ENCODE measurements around the gene SYNGR3. TPM values are rescaled to one million over a fixed set of nuclear protein-coding genes. Genes with fewer than 3 reads are reported as not detected.

SYNGR3 gene, protein sequence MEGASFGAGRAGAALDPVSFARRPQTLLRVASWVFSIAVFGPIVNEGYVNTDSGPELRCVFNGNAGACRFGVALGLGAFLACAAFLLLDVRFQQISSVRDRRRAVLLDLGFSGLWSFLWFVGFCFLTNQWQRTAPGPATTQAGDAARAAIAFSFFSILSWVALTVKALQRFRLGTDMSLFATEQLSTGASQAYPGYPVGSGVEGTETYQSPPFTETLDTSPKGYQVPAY
- total RNA-seq: 1.1 and 4.4 TPM in 2 replicates

GRCh38 chr16:1989209-1990100 is at the start of gene SYNGR3:
Gene SYNGR3, plus strand, starts transcription at chr16:1989970. Its CDS starts 133 bp downstream, at chr16:1990103.

DNA sequence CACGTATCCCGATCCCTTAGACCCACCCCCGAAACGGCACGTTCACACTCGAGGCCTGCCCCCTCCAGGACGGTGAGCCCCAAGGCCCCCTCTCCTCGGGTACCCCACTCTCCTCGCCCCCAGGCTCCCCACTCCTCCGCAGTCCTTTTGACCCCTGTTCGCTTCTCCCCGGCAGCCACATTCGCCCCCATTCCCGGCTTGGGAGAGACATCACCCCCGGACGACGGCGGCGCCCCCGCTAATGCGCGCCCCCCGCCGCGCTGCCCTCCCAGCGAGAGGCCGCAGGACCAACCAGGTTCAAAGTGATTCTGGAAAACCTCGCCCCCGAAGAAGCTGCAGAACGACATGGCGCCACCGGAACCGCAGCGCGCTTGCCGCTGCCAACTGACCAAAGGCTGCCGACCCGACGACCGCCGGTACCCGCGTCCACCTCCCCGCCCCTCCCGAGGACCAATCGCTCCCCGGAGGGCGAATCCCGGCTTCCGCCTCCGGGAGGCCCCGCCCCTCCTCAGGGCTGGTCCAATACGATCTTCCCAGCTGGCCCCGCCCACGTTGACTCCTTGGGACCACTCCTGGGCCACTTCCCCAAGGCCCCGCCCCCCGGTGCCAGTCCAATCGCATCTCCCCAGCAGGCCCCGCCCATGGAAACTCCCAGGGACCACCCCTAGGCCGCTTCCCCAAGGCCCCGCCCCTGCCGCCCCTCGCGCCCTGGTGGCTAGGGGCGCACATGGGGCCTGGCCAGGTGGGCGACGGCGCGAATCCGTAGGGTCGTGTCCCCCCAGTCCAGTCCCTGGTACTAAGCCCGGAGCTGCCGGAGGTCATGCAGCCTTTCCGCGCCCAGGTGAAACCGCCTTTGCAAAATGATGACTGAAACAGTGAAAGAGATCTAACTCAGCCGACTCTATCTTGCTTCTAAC is 46.7 kb upstream of the SYNGR3 start, which contains the start of gene MSRB1:
TSS of gene MSRB1 (minus strand) at position 390 of the 917 bp plus-strand sequence. CDS start at position 347, 43 bp downstream.

DNA sequence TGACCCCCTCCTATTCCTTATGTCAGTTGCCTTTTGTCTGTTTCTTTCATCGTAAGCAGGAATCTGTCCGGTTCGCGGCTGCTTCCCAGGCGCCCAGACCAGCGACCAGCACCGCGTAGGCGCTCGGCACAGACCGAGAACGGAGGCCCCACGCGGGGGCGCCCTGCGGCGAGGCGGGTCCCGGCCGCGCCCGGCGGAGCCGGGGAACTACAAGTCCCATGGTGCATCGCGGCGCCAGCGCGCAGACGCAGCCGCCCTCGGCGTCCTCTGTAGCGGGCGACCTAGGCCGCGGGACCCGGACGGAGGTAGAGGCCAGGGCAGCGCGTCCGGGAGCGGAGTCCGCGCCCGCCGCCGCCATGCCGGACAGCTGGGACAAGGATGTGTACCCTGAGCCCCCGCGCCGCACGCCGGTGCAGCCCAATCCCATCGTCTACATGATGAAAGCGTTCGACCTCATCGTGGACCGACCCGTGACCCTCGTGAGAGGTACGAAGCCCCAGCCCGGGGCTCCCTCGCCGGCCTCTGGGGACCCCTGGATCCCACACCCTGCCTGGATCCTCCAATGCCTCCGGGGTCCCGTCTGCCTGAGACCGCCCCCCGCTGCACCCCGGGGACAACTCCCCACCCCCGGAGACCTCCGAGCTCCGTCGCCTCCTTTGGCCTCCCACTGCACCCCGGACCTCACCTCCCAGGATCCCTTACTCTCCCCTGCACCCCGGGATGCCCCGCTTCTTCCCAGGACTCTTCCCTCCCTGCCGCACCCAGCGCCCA is 30.3 kb upstream of the SYNGR3 start, which contains the start of gene NDUFB10:
TSS of gene NDUFB10 (plus strand) at position 270 of the 771 bp plus-strand sequence. CDS start at position 357, 87 bp downstream.

GRCh38 chr16:1964506-1965395 is 25.0 kb upstream of the SYNGR3 start, which contains the start of gene RPS2:
Gene RPS2, minus strand, starts transcription at chr16:1964826. Its CDS starts 201 bp downstream, at chr16:1964625.

GRCh38 chr16:1966460-1966859 is 23.3 kb upstream of the SYNGR3 start, which contains the start of gene RNF151:
Gene RNF151, plus strand, starts transcription at chr16:1966856. Its CDS starts 26 bp downstream, at chr16:1966882.

GRCh38 chr16:1971796-1972489 is 17.8 kb upstream of the SYNGR3 start, which contains the start of gene TBL3:
Gene TBL3, plus strand, starts transcription at chr16:1972053. Its CDS starts 112 bp downstream, at chr16:1972165.

GRCh38 chr16:1981398-1981836 is 8.4 kb upstream of the SYNGR3 start, which contains the start of gene NOXO1:
Gene NOXO1, minus strand, starts transcription at chr16:1981469. Its CDS starts 290 bp downstream, at chr16:1981179.

DNA sequence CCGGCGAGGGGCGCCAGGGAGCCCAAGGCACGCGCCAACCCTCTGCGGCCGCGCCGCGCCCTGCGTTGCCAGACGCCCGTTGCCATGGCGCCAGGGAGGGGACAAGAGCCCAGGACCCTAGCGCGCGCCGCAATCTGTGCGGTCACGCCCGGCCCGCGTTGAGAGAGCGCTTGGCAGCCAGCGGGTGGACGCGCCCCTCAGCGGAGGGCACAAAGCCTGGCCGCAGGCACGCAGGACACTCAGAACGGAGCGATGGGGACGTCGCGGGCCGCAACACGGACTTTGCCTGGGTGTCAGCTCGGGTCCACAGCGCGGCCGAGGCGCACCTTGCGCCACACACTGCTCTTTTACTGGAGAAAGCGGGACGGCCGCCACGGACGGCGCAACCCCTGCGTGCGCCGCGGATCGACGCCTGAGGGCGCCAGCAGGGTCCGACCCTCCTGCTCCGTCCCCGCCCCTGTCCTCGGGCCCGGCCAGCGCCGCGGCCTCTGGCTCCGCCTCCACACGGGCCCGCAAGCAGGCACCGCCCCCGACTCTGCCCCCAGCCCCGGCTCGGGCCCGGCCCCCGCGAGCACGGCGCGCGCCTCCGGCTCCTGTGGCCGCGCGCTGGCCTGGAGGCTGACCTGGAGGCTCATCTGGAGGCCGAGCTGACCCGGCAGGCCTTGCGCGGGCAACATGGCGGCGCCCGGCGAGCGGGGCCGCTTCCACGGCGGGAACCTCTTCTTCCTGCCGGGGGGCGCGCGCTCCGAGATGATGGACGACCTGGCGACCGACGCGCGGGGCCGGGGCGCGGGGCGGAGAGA is 6.0 kb upstream of the SYNGR3 start, which contains the start of gene GFER:
TSS of gene GFER (plus strand) at position 650 of the 803 bp plus-strand sequence. CDS start at position 676, 26 bp downstream.

DNA sequence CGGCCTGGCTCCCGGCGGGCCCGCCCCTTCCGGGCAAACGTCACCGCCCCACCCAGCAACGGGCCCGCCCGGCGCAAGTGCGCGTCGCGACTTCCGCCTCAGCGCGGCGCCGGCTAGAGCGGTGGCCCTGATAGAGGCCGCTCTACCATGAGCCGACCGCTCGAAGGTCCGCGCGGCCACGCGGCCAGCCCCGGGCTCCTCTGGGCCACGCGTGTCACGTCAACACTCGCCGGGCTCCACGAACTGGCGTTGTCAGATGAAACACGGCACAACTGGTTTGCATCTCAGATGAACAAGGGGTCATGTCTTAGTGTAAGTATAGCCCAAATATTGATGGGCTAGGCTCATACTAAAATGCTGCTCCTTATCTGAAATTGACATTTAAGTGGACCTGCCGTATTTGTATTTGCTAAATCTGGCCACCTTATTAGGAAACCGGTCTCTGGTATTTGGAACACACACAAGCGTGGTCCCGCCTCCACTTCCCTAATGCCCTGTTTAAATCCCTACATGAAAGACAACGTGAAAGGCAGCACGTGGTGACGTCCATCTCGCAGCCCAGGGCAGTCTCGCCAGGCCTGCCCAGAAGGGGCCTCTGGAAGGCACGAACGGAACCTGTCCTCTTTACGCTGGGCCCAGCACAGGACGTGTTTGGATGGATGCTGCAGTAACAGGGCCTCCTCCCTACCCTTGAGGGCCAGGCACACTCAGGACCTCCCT is 20.2 kb downstream of the SYNGR3 start, which contains the start of gene ZNF598:
TSS of gene ZNF598 (minus strand) at position 31 of the 720 bp plus-strand sequence.

GRCh38 chr16:2019518-2019920 is 29.7 kb downstream of the SYNGR3 start, which contains the start of gene NPW:
Gene NPW, plus strand, starts transcription at chr16:2019785.

DNA sequence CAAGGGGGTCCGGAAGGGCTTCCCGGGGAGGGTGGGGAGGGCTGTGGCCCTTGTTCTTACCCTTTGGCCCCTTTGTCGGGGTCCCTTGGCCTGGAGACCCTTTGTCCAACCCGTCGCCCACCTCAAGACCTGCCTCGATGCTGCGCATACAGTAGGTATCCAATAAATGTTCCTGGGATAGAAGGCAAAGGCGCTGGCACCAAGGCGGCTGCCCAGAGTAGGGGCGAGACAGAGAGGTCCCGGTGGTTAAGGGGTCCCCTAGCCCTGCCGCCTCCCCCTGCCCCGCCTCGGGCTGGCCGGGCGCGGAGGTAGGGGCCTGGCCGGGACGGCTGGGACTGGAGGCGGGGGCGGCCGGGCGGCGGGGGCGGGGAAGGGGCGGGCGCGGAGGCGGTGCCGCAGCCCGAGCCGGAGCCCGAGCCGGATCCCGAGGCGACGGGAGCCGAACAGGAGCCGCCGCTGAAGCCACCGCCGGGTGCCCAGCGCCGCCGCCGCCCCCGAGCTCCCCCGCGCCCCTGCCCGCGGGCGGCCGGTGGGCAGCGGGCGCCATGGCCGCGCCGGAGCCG is 36.8 kb downstream of the SYNGR3 start, which contains the start of gene NHERF2:
TSS of gene NHERF2 (plus strand) at position 442 of the 563 bp plus-strand sequence. CDS start at position 546, 104 bp downstream.

Other genes with a start within 250 kb of the SYNGR3 start
- gene NME3, start 218.4 kb upstream of the SYNGR3 start, total RNA-seq: 29.6 and 59.5 TPM in 2 replicates
- 8.9 and 14.9 TPM in 2 replicates for gene EME2, start 217.2 kb upstream of the SYNGR3 start, total RNA-seq
- gene MRPS34, start 216.8 kb upstream of the SYNGR3 start, total RNA-seq: 50.8 and 76.9 TPM in 2 replicates
- 35.5 TPM in 2 replicates for gene SPSB3, start 207.4 kb upstream of the SYNGR3 start, total RNA-seq
- gene NUBP2, start 207.0 kb upstream of the SYNGR3 start, total RNA-seq: 48.6 and 66.3 TPM in 2 replicates
- under 0.01 TPM in 1 of 2 replicates, not detected in the other for gene IGFALS, start 196.3 kb upstream of the SYNGR3 start, total RNA-seq
- 56.7 and 77.9 TPM in 2 replicates for gene HAGH, start 163.1 kb upstream of the SYNGR3 start, total RNA-seq
- 83.4 and 95.7 TPM in 2 replicates for gene FAHD1, start 162.8 kb upstream of the SYNGR3 start, total RNA-seq
- gene MEIOB, start 117.8 kb upstream of the SYNGR3 start, total RNA-seq: 0.07 TPM in 1 of 2 replicates, not detected in the other
- 0.34 and 0.50 TPM in 2 replicates for gene HS3ST6, start 71.6 kb upstream of the SYNGR3 start, total RNA-seq
- 6.8 and 7.3 TPM in 2 replicates for gene MSRB1, start 46.8 kb upstream of the SYNGR3 start, total RNA-seq
- under 0.01 TPM in 1 of 2 replicates, not detected in the other for gene RPL3L, start 35.3 kb upstream of the SYNGR3 start, total RNA-seq
- 158 and 171 TPM in 2 replicates for gene NDUFB10, start 30.4 kb upstream of the SYNGR3 start, total RNA-seq
- 2,006 and 6,295 TPM in 2 replicates for gene RPS2, start 25.1 kb upstream of the SYNGR3 start, total RNA-seq
- gene RNF151, start 23.1 kb upstream of the SYNGR3 start, total RNA-seq: not detected in 2 replicates
- 50.2 and 57.3 TPM in 2 replicates for gene TBL3, start 17.9 kb upstream of the SYNGR3 start, total RNA-seq
- gene NOXO1, start 8.5 kb upstream of the SYNGR3 start, total RNA-seq: 0.28 and 1.7 TPM in 2 replicates
- gene GFER, start 5.8 kb upstream of the SYNGR3 start, total RNA-seq: 9.0 and 14.0 TPM in 2 replicates
- 47.8 and 68.7 TPM in 2 replicates for gene ZNF598, start 19.9 kb downstream of the SYNGR3 start, total RNA-seq
- gene NPW, start 29.8 kb downstream of the SYNGR3 start, total RNA-seq: under 0.01 TPM in 1 of 2 replicates, not detected in the other
- gene NHERF2, start 36.9 kb downstream of the SYNGR3 start, total RNA-seq: 10.3 and 19.8 TPM in 2 replicates
- 17.4 and 21.2 TPM in 2 replicates for gene NTHL1, start 57.9 kb downstream of the SYNGR3 start, total RNA-seq
- gene TSC2, start 58.0 kb downstream of the SYNGR3 start, total RNA-seq: 19.8 and 53.7 TPM in 2 replicates
- gene PKD1, start 145.9 kb downstream of the SYNGR3 start, total RNA-seq: 89.5 and 226 TPM in 2 replicates
- gene RAB26, start 158.7 kb downstream of the SYNGR3 start, total RNA-seq: 0.28 and 0.34 TPM in 2 replicates
- gene TRAF7, start 165.8 kb downstream of the SYNGR3 start, total RNA-seq: 57.1 and 81.6 TPM in 2 replicates
- 0.34 and 1.6 TPM in 2 replicates for gene CASKIN1, start 206.6 kb downstream of the SYNGR3 start, total RNA-seq
- 23.9 and 25.3 TPM in 2 replicates for gene MLST8, start 215.5 kb downstream of the SYNGR3 start, total RNA-seq
- gene BRICD5, start 220.9 kb downstream of the SYNGR3 start, total RNA-seq: 1.0 and 2.1 TPM in 2 replicates
- 7.2 and 8.0 TPM in 2 replicates for gene PGP, start 224.9 kb downstream of the SYNGR3 start, total RNA-seq
- 24.9 and 28.6 TPM in 2 replicates for gene E4F1, start 233.6 kb downstream of the SYNGR3 start, total RNA-seq
- 0.34 and 1.00 TPM in 2 replicates for gene DNASE1L2, start 246.5 kb downstream of the SYNGR3 start, total RNA-seq

Data from nasal cavity respiratory epithelium epithelial cell of viscerocranial mucosa (primary cell).